K562 (cell line): ENCODE results near the gene PYGO2. TPM values are rescaled to one million over a fixed set of nuclear protein-coding genes. Genes with fewer than 3 reads are reported as not detected.
A peak's percentile ranks its signal among the peaks of the same experiment; 100 is the strongest.

ENCODE experiments used
- ASH1L ChIP-seq: fragments of 450-650 bp; IDR thresholded peaks from 2 replicates; pipeline ENCODE4 v1.6.1; 2018; ENCODE audit warnings: borderline replicate concordance, mild to moderate bottlenecking, low read depth; ENCODE audit not compliant: partially characterized antibody
- ATF3 ChIP-seq, 2 experiments: fragments of 450-650 bp in 1 of 2; sonication (generic) in 1 of 2; formaldehyde crosslinking in 1 of 2; IDR thresholded peaks in 1 of 2; conservative IDR thresholded peaks in 1 of 2; 2 replicates each; pipeline versions ENCODE4 v1.6.1 to v1.8.1; 2016 to 2023; ENCODE audit warnings: mild to moderate bottlenecking in 2 of 2, moderate library complexity in 2 of 2, inconsistent platforms in 1 of 2, missing genetic modification reagents in 1 of 2
- E2F1 ChIP-seq: sonication (generic); formaldehyde crosslinking; IDR thresholded peaks from 2 replicates; pipeline ENCODE4 v1.8.1; 2023; ENCODE audit warnings: mild to moderate bottlenecking, missing genetic modification reagents, moderate library complexity
- E2F3 ChIP-seq: fragments of 250-450 bp; sonication (Bioruptor Pico); IDR thresholded peaks from 2 replicates; pipeline ENCODE4 v1.4.0; 2020; ENCODE audit warnings: mild to moderate bottlenecking
- EP400 ChIP-seq: fragments of 450-650 bp; IDR thresholded peaks from 2 replicates; pipeline ENCODE4 v1.6.1; 2017; ENCODE audit warnings: antibody characterized with exemption, mild to moderate bottlenecking, moderate library complexity
- FOSL1 ChIP-seq: fragments of 200-800 bp; sonication (Bioruptor generic); conservative IDR thresholded peaks from 2 replicates; pipeline ENCODE4 v1.6.1; 2016; ENCODE audit warnings: missing genetic modification characterization, missing compliant biosample characterization
- HES1 ChIP-seq: fragments of 450-650 bp; IDR thresholded peaks from 2 replicates; pipeline ENCODE4 v1.6.1; 2016; ENCODE audit warnings: low read depth, mild to moderate bottlenecking, moderate library complexity
- LCOR ChIP-seq: sonication (generic); formaldehyde crosslinking; IDR thresholded peaks from 2 replicates; pipeline ENCODE4 v1.8.0; 2022; ENCODE audit warnings: mild to moderate bottlenecking, missing genetic modification reagents
- MNT ChIP-seq, 2 experiments: fragments of 450-650 bp; conservative IDR thresholded peaks; 2 replicates each; pipeline ENCODE4 v1.6.1; 2017; ENCODE audit warnings: mild to moderate bottlenecking in 2 of 2, moderate library complexity in 2 of 2
- MYBL2 ChIP-seq, 2 experiments: fragments of 450-650 bp in 1 of 2; sonication (generic) in 1 of 2; formaldehyde crosslinking in 1 of 2; IDR thresholded peaks; 2 replicates each; pipeline versions ENCODE4 v1.6.1 to v1.8.1; 2017 to 2022; ENCODE audit warnings: borderline replicate concordance in 1 of 2, inconsistent platforms in 1 of 2, low read depth in 1 of 2, mild to moderate bottlenecking in 1 of 2, missing genetic modification reagents in 1 of 2, moderate library complexity in 1 of 2
- SP1 ChIP-seq: sonication (generic); formaldehyde crosslinking; IDR thresholded peaks from 2 replicates; pipeline ENCODE4 v1.8.1; 2022; ENCODE audit warnings: mild to moderate bottlenecking, missing genetic modification reagents
- STAT6 ChIP-seq: sonication (generic); formaldehyde crosslinking; IDR thresholded peaks from 2 replicates; pipeline ENCODE4 v1.8.1; 2023; ENCODE audit warnings: mild to moderate bottlenecking, missing genetic modification reagents
- ZBTB26 ChIP-seq: fragments of 450-650 bp; formaldehyde crosslinking; IDR thresholded peaks from 2 replicates; pipeline ENCODE4 v1.4.0; 2022; ENCODE audit warnings: missing genetic modification characterization
- ZKSCAN8 ChIP-seq: fragments of 200-800 bp; sonication (Bioruptor generic); IDR thresholded peaks from 2 replicates; pipeline ENCODE4 v1.6.1; 2016; ENCODE audit warnings: missing genetic modification characterization, missing compliant biosample characterization
- ZNF121 ChIP-seq: sonication (generic); formaldehyde crosslinking; conservative IDR thresholded peaks from 2 replicates; pipeline ENCODE4 v1.8.0; 2022; ENCODE audit warnings: missing genetic modification reagents
- ZNF347 ChIP-seq: fragments of 450-650 bp; formaldehyde crosslinking; IDR thresholded peaks from 2 replicates; pipeline ENCODE4 v1.4.0; 2020; ENCODE audit warnings: low read depth, mild to moderate bottlenecking, moderate library complexity
- ZNF830 ChIP-seq: fragments of 250-450 bp; sonication (Bioruptor Pico); IDR thresholded peaks from 2 replicates; pipeline ENCODE4 v1.5.0; 2021; ENCODE audit warnings: mild to moderate bottlenecking
- polyA plus RNA-seq, 8 experiments: library from polyadenylated mRNA; depleted of rRNA in 4 of 8; stranded (reverse) in 5 of 8; unstranded in 3 of 8; fragments of >200 nt; fragmentation: Nextera tagmentation in 2 of 8; fragmentation: Illumina TruSeq in 1 of 8; extraction: Ambion mirVana in 2 of 8; extraction: Trizol in 1 of 8; gene quantifications; 2 replicates each; pipeline versions ENCODE4 v1.2.1 to v1.2.3, GENCODE V29; 2011 to 2014; ENCODE audit warnings: inconsistent platforms in 1 of 8, missing spikeins in 1 of 8
- total RNA-seq, 7 experiments: library from RNA; depleted of rRNA in 6 of 7; stranded (reverse); fragments of >200 nt in 6 of 7; fragmentation: Illumina TruSeq in 2 of 7; extraction: Trizol in 2 of 7; gene quantifications; 2 replicates each; pipeline versions ENCODE4 v1.2.1 to v1.2.3, GENCODE V29; 2011 to 2021; ENCODE audit warnings: low replicate concordance in 1 of 7

The PYGO2 gene
- total and polyA plus RNA-seq, 9 of the 15 experiments (the other 6 are each of a cell fraction or from before 2014, with no cell fraction given) = 8.3 to 36.2 (median 18.2) TPM

GRCh38 chr1:154974102-154974807 lies 12.7 kb upstream of the PYGO2 start, which contains the start of gene CKS1B (continued):
- TF ChIP-seq ZNF347 (CRISPR knock-in tag) = no peak
- TF ChIP-seq ATF3 (IDR thresholded peaks at IDR 0.05) = peak; percentile 84
- no peak for TF ChIP-seq ATF3 (CRISPR knock-in tag; conservative IDR thresholded peaks at IDR 0.05)
- TF ChIP-seq ZKSCAN8 (CRISPR knock-in tag) = no peak
- TF ChIP-seq SP1 = peak; percentile 72
- TF ChIP-seq MNT (conservative IDR thresholded peaks at IDR 0.05) = peak; percentile 98 to 99
- peak; percentile 76; the same call in 1 of the 2 replicates for TF ChIP-seq ZBTB26 (CRISPR knock-in tag)
- peak; percentile 4 for TF ChIP-seq HES1
- peak; percentile 94; the same call in 1 of the 2 replicates for TF ChIP-seq LCOR (CRISPR knock-in tag)
- TF ChIP-seq ZNF830 (CRISPR knock-in tag) = peak; percentile 62; the same call in 1 of the 2 replicates
- peak; percentile 99 for TF ChIP-seq EP400
- TF ChIP-seq ZNF121 (CRISPR knock-in tag) = no peak
- peak; percentile 60; the same call in 1 of the 2 replicates for TF ChIP-seq E2F3 (CRISPR knock-in tag)
- peak; percentile 92 for TF ChIP-seq FOSL1 (tag)
- TF ChIP-seq ASH1L = peak; percentile 98
- peak; percentile 99 for TF ChIP-seq MYBL2 (IDR thresholded peaks at IDR 0.05; ENCODE audit: low read depth)
- peak; percentile 79; the same call in 1 of the 2 replicates for TF ChIP-seq MYBL2 (CRISPR knock-in tag; IDR thresholded peaks at IDR 0.05; ENCODE audit: borderline replicate concordance)
- TF ChIP-seq STAT6 = no peak
- peak; percentile 72; the same call in 1 of the 2 replicates for TF ChIP-seq E2F1 (CRISPR knock-in tag)
